HepG2 (cell line): ENCODE data around the gene TXNL4A. TPM values are rescaled to one million over a fixed set of nuclear protein-coding genes. Genes with fewer than 3 reads are reported as not detected.

Experiments
- ATAC-seq: fragments of 200-7000 bp; cut with Tn5 transposase; 3 replicates; pipeline ENCODE4 v1.9.1; 2020; ENCODE audit warnings: mild to moderate bottlenecking, moderate library complexity
- BruUV-seq: library from RNA; stranded (reverse); fragments of 400-500 nt; replicated peaks from 2 replicates; lab custom pipeline; 2021; lab: Mats Ljungman, UMichigan
- CTCF ChIA-PET: fragments of 300-600 bp; formaldehyde crosslinking; extraction: SDS; loops from one replicate; lab custom pipeline; 2021; ENCODE audit warnings: low total read pairs, inconsistent platforms, low intra/inter-chr PET ratio; lab: Yijun Ruan, JAX
- POLR2A ChIA-PET: fragments of 350-600 bp; sonication (Branson Sonifier 250); formaldehyde crosslinking; loops from one replicate; lab custom pipeline; 2020; ENCODE audit warnings: antibody characterized with exemption, inconsistent platforms; lab: Yijun Ruan, JAX
- DNase-seq: peaks from one replicate; pipeline ENCODE4 v3.0.0-alpha.2; 2015; ENCODE audit warnings: low spot score
- FAIRE-seq: peaks from 3 replicates; lab custom pipeline; 2011; peaks lifted over from hg19 to GRCh38; lab: Jason Lieb, UNC
- H2AFZ ChIP-seq: one replicate; pipeline ENCODE4 v1.6.1; 2011; ENCODE audit warnings: low read length, inconsistent platforms
- H3K27ac ChIP-seq: fragments of 300-600 bp; 3 replicates; pipeline ENCODE4 v1.8.0; 2011; ENCODE audit warnings: mixed run types, mild to moderate bottlenecking, mixed read lengths, low read length, inconsistent platforms; ENCODE audit not compliant: insufficient read depth; ENCODE audit errors: extremely low read length
- H3K27me3 ChIP-seq, 2 experiments: fragments of 200-600 bp in 1 of 2; 2 replicates in 1 of 2; 3 replicates in 1 of 2; pipeline versions ENCODE4 v1.6.0 to v1.8.0; 2011; ENCODE audit warnings: low read length in 2 of 2, mild to moderate bottlenecking in 2 of 2, moderate library complexity in 2 of 2, inconsistent platforms in 1 of 2; ENCODE audit not compliant: insufficient read depth in 2 of 2, control insufficient read depth in 1 of 2
- H3K36me3 ChIP-seq, 2 experiments: fragments of 200-600 bp in 1 of 2; replicated peaks in 1 of 2; 2 replicates in 1 of 2; 3 replicates in 1 of 2; pipeline versions ENCODE4 v1.5.1 to v1.8.0; 2011; ENCODE audit warnings: low read length in 2 of 2, inconsistent platforms in 1 of 2; ENCODE audit not compliant: insufficient read depth in 2 of 2, control insufficient read depth in 1 of 2
- H3K4me1 ChIP-seq: 2 replicates; pipeline ENCODE4 v1.5.1; 2012; ENCODE audit warnings: low read length, inconsistent platforms; ENCODE audit not compliant: insufficient read depth
- H3K4me2 ChIP-seq: 2 replicates; pipeline ENCODE4 v1.6.0; 2011; ENCODE audit warnings: low read depth, low read length, inconsistent platforms
- H3K4me3 ChIP-seq, 3 experiments: fragments of 200-600 bp in 1 of 3; sonication (generic), shearing (Covaris generic) in 1 of 3; replicated peaks in 1 of 3; 2 replicates each; pipeline ENCODE4 v1.5.1; 2011 to 2016; ENCODE audit warnings: low read length in 3 of 3, inconsistent platforms in 2 of 3, low read depth in 2 of 3, mild to moderate bottlenecking in 2 of 3, control low read depth in 1 of 3, mixed read lengths in 1 of 3; ENCODE audit not compliant: insufficient read depth in 1 of 3
- H3K79me2 ChIP-seq: one replicate; pipeline ENCODE4 v1.6.1; 2011; ENCODE audit warnings: low read length, inconsistent platforms; ENCODE audit not compliant: insufficient read depth
- H3K9ac ChIP-seq: 2 replicates; pipeline ENCODE4 v1.6.0; 2011; ENCODE audit warnings: mild to moderate bottlenecking, low read depth, low read length, inconsistent platforms; ENCODE audit not compliant: insufficient read depth
- H3K9me3 ChIP-seq: 2 replicates; pipeline ENCODE4 v1.5.1; 2012; ENCODE audit warnings: mild to moderate bottlenecking, low read length
- H4K20me1 ChIP-seq: 2 replicates; pipeline ENCODE4 v1.6.0; 2011; ENCODE audit warnings: inconsistent platforms, mild to moderate bottlenecking, low read length, moderate library complexity; ENCODE audit not compliant: insufficient read depth
- GRHL1 ChIP-seq: sonication (generic); formaldehyde crosslinking; conservative IDR thresholded peaks from 2 replicates; pipeline ENCODE4 v1.8.0; 2022; ENCODE audit warnings: missing genetic modification reagents
- MLX ChIP-seq: IDR thresholded peaks from 2 replicates; pipeline ENCODE4 v1.6.1; 2016
- PATZ1 ChIP-seq: sonication (generic); formaldehyde crosslinking; IDR thresholded peaks from 2 replicates; pipeline ENCODE4 v1.4.0; 2020; ENCODE audit warnings: missing genetic modification reagents
- POLR2A ChIP-seq, 2 experiments: IDR thresholded peaks; 2 replicates each; pipeline ENCODE4 v1.6.1; 2011; ENCODE audit warnings: low read depth in 2 of 2, low read length in 2 of 2, mild to moderate bottlenecking in 1 of 2, moderate library complexity in 1 of 2; ENCODE audit not compliant: insufficient read depth in 1 of 2
- RBFOX2 ChIP-seq: fragments of 200-400 bp; formaldehyde crosslinking; IDR thresholded peaks from 2 replicates; pipeline ENCODE4 v1.6.1; 2017; ENCODE audit warnings: low read depth, mild to moderate bottlenecking, low read length
- RBM22 ChIP-seq: fragments of 200-400 bp; formaldehyde crosslinking; optimal IDR thresholded peaks from 2 replicates; pipeline ENCODE3; 2017; ENCODE audit warnings: mild to moderate bottlenecking, low read length, moderate library complexity
- THYN1 ChIP-seq: sonication (generic); formaldehyde crosslinking; IDR thresholded peaks from 2 replicates; pipeline ENCODE4 v1.8.1; 2023; ENCODE audit warnings: low read depth, mild to moderate bottlenecking, moderate library complexity, missing genetic modification reagents, borderline replicate concordance
- ZBTB20 ChIP-seq: sonication (generic); formaldehyde crosslinking; IDR thresholded peaks from 2 replicates; pipeline ENCODE4 v1.8.1; 2023; ENCODE audit warnings: missing genetic modification reagents, low read depth, mild to moderate bottlenecking, borderline replicate concordance
- ZNF230 ChIP-seq: sonication (generic); formaldehyde crosslinking; IDR thresholded peaks from 2 replicates; pipeline ENCODE4 v1.4.0; 2020; ENCODE audit warnings: mild to moderate bottlenecking, missing genetic modification reagents
- ZNF441 ChIP-seq: sonication (generic); formaldehyde crosslinking; IDR thresholded peaks from 2 replicates; pipeline ENCODE4 v1.7.0; 2021; ENCODE audit warnings: missing genetic modification reagents, borderline replicate concordance
- ZNF503 ChIP-seq: sonication (generic); formaldehyde crosslinking; IDR thresholded peaks from 2 replicates; pipeline ENCODE4 v1.4.0; 2020; ENCODE audit warnings: missing genetic modification reagents
- ZNF644 ChIP-seq: IDR thresholded peaks from 2 replicates; pipeline ENCODE4 v1.6.1; 2016; ENCODE audit warnings: low read depth
- WGBS: methylation state at CpG from one replicate; pipeline ENCODE4 v1.1.6; 2017; ENCODE audit warnings: low lambda C conversion rate; 5-methylcytosine and 5-hydroxymethylcytosine counted together
- in situ Hi-C: cut with HindIII; loops from 2 replicates; pipeline ENCODE4 v1.10.0; 2017; ENCODE audit warnings: low pct_unique_long_range_greater_than_20kb; ENCODE audit not compliant: extremely low pct_ligation_motif_present
- intact Hi-C: fragments of 100-400 bp; cut with micrococcal nuclease; formaldehyde crosslinking; loops from one replicate; pipeline ENCODE4 v1.10.0; 2022; ENCODE audit not compliant: unreplicated experiment
- polyA plus RNA-seq, 8 experiments: library from polyadenylated mRNA; depleted of rRNA in 3 of 8; stranded (reverse) in 7 of 8; unstranded in 1 of 8; fragments of >200 nt; fragmentation: Illumina TruSeq in 4 of 8; extraction: Trizol in 4 of 8; gene quantifications; 2 replicates each; pipeline versions ENCODE4 v1.2.1 to v1.2.3, GENCODE V29; 2011 to 2016; ENCODE audit warnings: low read depth in 4 of 8, missing spikeins in 1 of 8, mixed read lengths in 1 of 8; ENCODE audit not compliant: insufficient read depth in 1 of 8
- total RNA-seq, 5 experiments: library from RNA; depleted of rRNA; stranded (reverse); fragments of >200 nt; fragmentation: Illumina TruSeq; extraction: Trizol; gene quantifications; 2 replicates each; pipeline ENCODE4 v1.2.3, GENCODE V29; 2016; ENCODE audit warnings: low read depth in 1 of 5

TXNL4A gene
- total and polyA plus RNA-seq, 2 of the 13 experiments (the other 11 are each of a cell fraction or from before 2014, with no cell fraction given), result 172 to 202 TPM

GRCh38 chr18:79985172-79985571 is 3.2 kb downstream of the TXNL4A start (continued):
- TF ChIP-seq ZNF441 (CRISPR knock-in tag) (no peak), ZNF644 (CRISPR knock-in tag) (peak; percentile 60), PATZ1 (CRISPR knock-in tag) (no peak), MLX (CRISPR knock-in tag) (no peak), ZNF503 (CRISPR knock-in tag) (no peak), THYN1 (CRISPR knock-in tag) (no peak), ZBTB20 (CRISPR knock-in tag) (peak; percentile 66; the same call in 1 of the 2 replicates), ZNF230 (CRISPR knock-in tag) (no peak)

GRCh38 chr18:79983793-79984192 is 4.6 kb downstream of the TXNL4A start:
- in situ Hi-C loops, result no loop called here
- no peak for ATAC-seq
- H3K27me3 ChIP-seq, result no peaks in the 10 kb centered on the region; a peak in 1 of 5 replicates
- TF ChIP-seq GRHL1 (no peak), RBFOX2 (0 out of 2 replicates have a peak, but pooled peaks have one; percentile 3), POLR2A (IDR thresholded peaks at IDR 0.05; ENCODE audit: insufficient read depth in 1 of 2, low read depth in 2 of 2, low read length in 2 of 2) (0 out of 4 replicates have a peak, but pooled peaks of 1 of the 2 experiments have one; percentile 22), RBM22 (peak; percentile 30)
- TF ChIP-seq, all 625 proteins: peak for 3
- Histone ChIP-seq H3K36me3 (peaks cover 3 to 24% of the 10 kb centered on the region in 2 experiments; a peak in 4 of 5 replicates), H2AFZ (no peak overlapping the region), H3K9me3 (no peaks in the 10 kb centered on the region), H4K20me1 (peaks cover 65% of the 10 kb centered on the region), H3K4me3 (no peak overlapping the region; a peak in 1 of 6 replicates), H3K79me2 (peaks cover 95% of the 10 kb centered on the region), H3K4me1 (peaks cover 67% of the 10 kb centered on the region), H3K27ac (peak overlapping the region; percentile 71), H3K4me2 (no peak overlapping the region), H3K9ac (no peak overlapping the region)
- no TSS peak for BruUV-seq
- WGBS, result 96% methylated on average over 7 of the region's 7 CpGs
- intact Hi-C loops, result no loop called here
- CTCF ChIA-PET, result no interaction called here
- POLR2A ChIA-PET, result interaction anchor here (1.2 to 6.1 kb wide), 3 partner anchors 16 to 49 kb away, joined by 3 to 45 read pairs (median 13); partner anchors contain the start of gene HSBP1L1
- FAIRE-seq (no peak), DNase-seq (no peak)
